ENCODE measurements around the gene IKZF4.
A peak's percentile ranks its signal among the peaks of the same experiment; 100 is the strongest.
"Not testable (repeated sequence)": the region's sequence is repeated elsewhere in the genome, so short reads cannot be mapped to it uniquely, and the experiment has no call there.

Gene IKZF4

DNA sequence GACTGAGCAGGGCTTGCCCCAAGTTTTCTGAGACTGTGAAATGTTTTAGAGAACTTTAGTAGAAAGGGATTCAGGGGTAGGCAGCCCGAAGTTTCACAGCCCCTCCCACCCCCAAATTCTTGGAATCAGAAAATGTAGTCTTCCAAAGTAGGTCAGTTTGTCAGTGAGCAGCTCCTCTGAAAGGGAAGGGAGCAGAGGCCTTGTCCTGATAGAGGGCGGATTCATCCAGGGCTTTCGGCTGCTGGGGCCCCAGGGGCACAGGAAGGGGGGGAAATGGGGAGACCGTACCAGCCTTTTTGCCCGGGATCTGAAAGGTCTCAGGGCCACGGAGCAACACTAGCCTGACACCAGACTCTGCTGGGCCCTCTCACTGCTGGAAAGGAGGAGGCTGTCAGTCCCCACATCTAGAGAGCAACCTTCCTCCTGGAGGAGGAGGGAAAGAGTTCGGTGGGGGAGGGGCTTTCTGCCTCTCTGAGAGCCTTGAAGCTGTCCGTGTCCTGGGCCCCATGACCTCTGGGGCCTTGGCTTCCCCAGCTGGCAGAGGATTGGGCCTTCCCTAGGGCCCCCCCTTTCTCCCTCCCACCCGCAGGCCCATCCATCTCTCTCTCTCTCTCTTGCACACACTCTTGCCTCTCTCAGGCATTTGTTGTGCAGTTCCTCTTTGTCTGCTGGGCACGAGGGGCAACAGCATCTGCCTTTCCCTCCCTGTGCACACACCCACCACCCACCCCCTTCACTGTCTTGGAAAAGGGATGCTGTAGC is at the start of gene IKZF4:
Gene IKZF4 (plus strand): TSS at position 621 of the 762 bp plus-strand sequence. CDS start 451 bp downstream, outside the sequence.
- peak within 1 kb of the TSS; percentile 55 for H3K4me3 ChIP-seq (ENCODE audit: low read depth, low read length)
- H3K36me3 ChIP-seq (ENCODE audit: control insufficient read depth, insufficient read depth, low read length), result peaks cover 11% of the 10 kb centered on the region; the same call in 1 of the 2 replicates
- peak within 1 kb of the TSS; percentile 46 for H3K9ac ChIP-seq (ENCODE audit: low read length)
- no peaks in the 10 kb centered on the region for H3K9me3 ChIP-seq (ENCODE audit: control insufficient read depth, insufficient read depth, low read depth, low read length)
- H3K27me3 ChIP-seq (ENCODE audit: control insufficient read depth, insufficient read depth, low read length), result no peaks in the 10 kb centered on the region
- peaks cover 27% of the 10 kb centered on the region for H3K4me1 ChIP-seq (ENCODE audit: control insufficient read depth, insufficient read depth, low read length)
- no peak within 1 kb of the TSS for H3K27ac ChIP-seq (ENCODE audit: low read depth, low read length)

DNA sequence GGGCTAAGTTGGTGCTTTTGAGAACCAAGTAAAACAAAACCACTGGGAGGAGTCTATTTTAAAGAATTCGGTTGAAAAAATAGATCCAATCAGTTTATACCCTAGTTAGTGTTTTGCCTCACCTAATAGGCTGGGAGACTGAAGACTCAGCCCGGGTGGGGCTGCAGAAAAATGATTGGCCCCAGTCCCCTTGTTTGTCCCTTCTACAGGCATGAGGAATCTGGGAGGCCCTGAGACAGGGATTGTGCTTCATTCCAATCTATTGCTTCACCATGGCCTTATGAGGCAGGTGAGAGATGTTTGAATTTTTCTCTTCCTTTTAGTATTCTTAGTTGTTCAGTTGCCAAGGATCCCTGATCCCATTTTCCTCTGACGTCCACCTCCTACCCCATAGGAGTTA is 48.8 kb upstream of the IKZF4 start:
- no peaks in the 10 kb centered on the region for H3K27me3 ChIP-seq (ENCODE audit: control insufficient read depth, insufficient read depth, low read length)
- H3K36me3 ChIP-seq (ENCODE audit: control insufficient read depth, insufficient read depth, low read length), result peaks cover 50% of the 10 kb centered on the region
- no peak overlapping the region for H3K27ac ChIP-seq (ENCODE audit: low read depth, low read length)
- H3K4me1 ChIP-seq (ENCODE audit: control insufficient read depth, insufficient read depth, low read length), result peaks cover 18% of the 10 kb centered on the region
- H3K9me3 ChIP-seq (ENCODE audit: control insufficient read depth, insufficient read depth, low read depth, low read length), result no peaks in the 10 kb centered on the region
- no peak overlapping the region for H3K4me3 ChIP-seq (ENCODE audit: low read depth, low read length)
- H3K9ac ChIP-seq (ENCODE audit: low read length), result no peak overlapping the region

DNA sequence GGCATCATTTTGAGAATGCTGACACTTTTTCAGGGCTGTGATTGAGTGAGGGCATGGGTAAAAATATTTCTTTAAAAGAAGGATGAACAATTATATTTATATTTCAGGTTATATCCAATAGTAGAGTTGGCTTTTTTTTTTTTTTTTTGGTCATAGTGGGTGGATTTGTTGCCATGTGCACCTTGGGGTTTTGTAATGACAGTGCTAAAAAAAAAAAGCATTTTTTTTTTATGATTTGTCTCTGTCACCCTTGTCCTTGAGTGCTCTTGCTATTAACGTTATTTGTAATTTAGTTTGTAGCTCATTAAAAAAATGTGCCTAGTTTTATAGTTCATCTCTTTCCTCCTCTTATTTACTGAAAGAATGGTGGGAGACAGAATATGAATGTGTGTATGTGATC is 48.4 kb upstream of the IKZF4 start:
- Histone ChIP-seq H3K27me3 (ENCODE audit: control insufficient read depth, insufficient read depth, low read length) (no peaks in the 10 kb centered on the region), H3K9me3 (ENCODE audit: control insufficient read depth, insufficient read depth, low read depth, low read length) (no peaks in the 10 kb centered on the region), H3K4me1 (ENCODE audit: control insufficient read depth, insufficient read depth, low read length) (peaks cover 18% of the 10 kb centered on the region), H3K4me3 (ENCODE audit: low read depth, low read length) (peak overlapping the region; percentile 57), H3K36me3 (ENCODE audit: control insufficient read depth, insufficient read depth, low read length) (peaks cover 50% of the 10 kb centered on the region), H3K9ac (ENCODE audit: low read length) (no peak overlapping the region), H3K27ac (ENCODE audit: low read depth, low read length) (no peak overlapping the region)

DNA sequence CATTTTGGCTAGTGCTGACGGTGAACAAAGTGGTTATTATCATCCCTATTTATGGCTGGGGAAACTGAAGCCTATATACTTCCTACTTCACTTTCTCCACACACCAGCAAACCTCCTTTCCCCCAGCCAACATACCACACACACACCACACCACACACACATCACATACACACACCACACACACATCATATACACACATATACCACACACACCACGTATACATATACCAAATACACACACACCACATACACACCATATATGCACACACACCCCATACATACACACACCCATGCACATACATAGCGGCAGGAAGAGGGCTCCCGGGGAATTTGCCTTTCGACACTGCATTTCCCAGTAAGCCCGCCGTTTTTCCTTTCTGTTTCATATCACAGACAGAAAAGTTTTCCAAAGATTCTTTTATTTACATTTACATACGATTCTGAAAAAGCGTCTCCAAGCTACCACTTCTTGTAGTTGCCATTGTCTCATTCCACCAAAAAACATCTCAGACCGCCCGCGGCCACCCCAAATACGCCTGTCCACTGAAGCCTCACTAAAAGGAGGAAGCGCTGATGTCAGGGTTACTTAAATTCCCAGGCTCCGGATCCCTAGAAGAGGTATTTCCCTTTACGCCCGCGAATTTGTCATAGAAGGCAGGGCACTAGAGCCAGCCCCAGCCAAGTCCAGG is 47.8 kb upstream of the IKZF4 start:
- Histone ChIP-seq H3K4me3 (ENCODE audit: low read depth, low read length) (peak overlapping the region; percentile 57), H3K36me3 (ENCODE audit: control insufficient read depth, insufficient read depth, low read length) (peaks cover 48% of the 10 kb centered on the region), H3K27me3 (ENCODE audit: control insufficient read depth, insufficient read depth, low read length) (no peaks in the 10 kb centered on the region), H3K4me1 (ENCODE audit: control insufficient read depth, insufficient read depth, low read length) (peaks cover 14% of the 10 kb centered on the region), H3K27ac (ENCODE audit: low read depth, low read length) (no peak overlapping the region), H3K9me3 (ENCODE audit: control insufficient read depth, insufficient read depth, low read depth, low read length) (no peaks in the 10 kb centered on the region), H3K9ac (ENCODE audit: low read length) (peak overlapping the region; percentile 41)

DNA sequence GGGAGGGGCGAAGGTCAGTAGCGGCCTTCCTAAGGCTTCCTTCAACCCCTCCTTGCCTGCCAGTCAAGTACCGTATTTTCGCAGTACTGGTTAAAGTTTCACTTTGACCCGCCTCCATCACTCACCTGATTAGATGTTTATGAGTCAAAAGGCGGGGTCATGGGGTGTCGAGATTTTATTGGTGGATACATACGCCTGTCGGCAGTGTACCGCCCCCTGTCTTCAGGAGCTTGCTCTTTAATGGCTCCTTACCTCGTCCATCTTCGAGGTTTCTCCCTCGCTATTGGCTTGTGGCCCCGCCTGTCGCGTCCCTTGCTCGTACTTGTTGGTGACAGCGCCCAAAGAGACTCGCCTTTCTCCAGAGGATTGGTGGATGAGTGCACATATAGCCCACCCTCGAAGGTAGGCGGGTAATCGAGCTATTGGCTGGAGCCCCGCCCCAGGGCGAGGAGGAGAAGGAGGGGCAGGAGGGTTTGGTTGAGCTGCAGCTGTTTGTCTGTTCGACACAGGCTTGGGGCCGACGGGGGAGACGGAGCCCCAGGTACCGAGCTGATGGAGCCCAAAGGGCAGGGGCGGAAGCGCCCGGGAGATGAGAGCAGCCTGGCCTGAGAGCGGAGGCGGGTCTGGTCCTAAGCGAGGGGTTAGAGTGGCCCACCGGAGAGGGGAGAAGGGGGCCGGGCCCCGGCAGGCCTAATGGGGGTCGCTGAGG is 47.1 kb upstream of the IKZF4 start, which contains the start of gene RAB5B:
Gene RAB5B (plus strand): TSS at position 480 of the 709 bp plus-strand sequence. CDS start 12,883 bp downstream, outside the sequence.
- H3K4me3 ChIP-seq (ENCODE audit: low read depth, low read length), result peak within 1 kb of the TSS; percentile 81
- peaks cover 10% of the 10 kb centered on the region; the same call in 1 of the 2 replicates for H3K4me1 ChIP-seq (ENCODE audit: control insufficient read depth, insufficient read depth, low read length)
- H3K36me3 ChIP-seq (ENCODE audit: control insufficient read depth, insufficient read depth, low read length), result peaks cover 41% of the 10 kb centered on the region
- H3K9me3 ChIP-seq (ENCODE audit: control insufficient read depth, insufficient read depth, low read depth, low read length), result no peaks in the 10 kb centered on the region
- peak within 1 kb of the TSS; percentile 82 for H3K9ac ChIP-seq (ENCODE audit: low read length)
- peak within 1 kb of the TSS; percentile 50; the same call in 1 of the 2 replicates for H3K27ac ChIP-seq (ENCODE audit: low read depth, low read length)
- no peaks in the 10 kb centered on the region for H3K27me3 ChIP-seq (ENCODE audit: control insufficient read depth, insufficient read depth, low read length)

DNA sequence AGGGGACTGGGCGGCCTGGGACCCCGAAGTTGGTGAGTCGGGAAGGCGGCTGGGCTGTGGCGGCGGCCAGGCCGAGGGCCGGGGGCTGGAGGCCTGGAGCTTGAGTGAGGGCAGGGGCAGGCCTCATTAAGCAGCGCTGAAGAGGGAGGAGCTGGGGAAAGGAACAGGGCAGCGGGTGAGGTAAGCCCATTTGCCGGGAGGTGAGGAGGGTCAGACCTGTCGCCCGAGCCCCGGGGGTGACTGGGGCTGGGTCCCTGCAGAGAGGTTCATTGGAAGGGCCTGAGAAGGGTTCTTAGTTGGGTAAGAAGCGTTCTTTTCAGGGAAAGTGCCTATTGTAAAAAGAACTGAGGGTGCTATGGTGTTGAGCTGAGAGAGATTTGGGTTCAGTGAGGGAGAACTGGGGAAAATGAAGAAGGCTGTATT is 46.5 kb upstream of the IKZF4 start:
- peaks cover 40% of the 10 kb centered on the region for H3K36me3 ChIP-seq (ENCODE audit: control insufficient read depth, insufficient read depth, low read length)
- peak overlapping the region; percentile 82 for H3K9ac ChIP-seq (ENCODE audit: low read length)
- H3K27me3 ChIP-seq (ENCODE audit: control insufficient read depth, insufficient read depth, low read length), result no peaks in the 10 kb centered on the region
- peak overlapping the region; percentile 50; the same call in 1 of the 2 replicates for H3K27ac ChIP-seq (ENCODE audit: low read depth, low read length)
- H3K4me1 ChIP-seq (ENCODE audit: control insufficient read depth, insufficient read depth, low read length), result peaks cover 10% of the 10 kb centered on the region; the same call in 1 of the 2 replicates
- H3K9me3 ChIP-seq (ENCODE audit: control insufficient read depth, insufficient read depth, low read depth, low read length), result no peaks in the 10 kb centered on the region
- H3K4me3 ChIP-seq (ENCODE audit: low read depth, low read length), result peak overlapping the region; percentile 81

DNA sequence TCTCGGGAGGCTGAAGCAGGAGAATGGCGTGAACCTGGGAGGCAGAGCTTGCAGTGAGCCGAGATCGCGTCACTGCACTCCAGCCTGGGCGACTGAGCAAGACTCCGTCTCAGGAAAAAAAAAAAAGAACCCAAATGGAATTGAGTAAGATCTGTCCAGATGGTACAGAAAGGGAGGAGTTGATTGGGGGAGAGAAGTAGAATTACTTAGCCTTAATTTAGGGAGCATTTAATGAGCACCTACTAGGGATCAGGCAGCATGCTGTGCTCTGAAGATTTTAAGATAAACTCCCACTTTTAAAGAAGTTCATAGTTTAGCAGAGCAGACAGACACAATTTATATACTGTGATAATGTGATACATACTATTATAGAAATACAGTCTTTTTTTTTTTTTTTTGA is 42.5 kb upstream of the IKZF4 start:
- Histone ChIP-seq H3K36me3 (ENCODE audit: control insufficient read depth, insufficient read depth, low read length) (peaks cover 33% of the 10 kb centered on the region), H3K9ac (ENCODE audit: low read length) (no peak overlapping the region), H3K27ac (ENCODE audit: low read depth, low read length) (no peak overlapping the region)

DNA sequence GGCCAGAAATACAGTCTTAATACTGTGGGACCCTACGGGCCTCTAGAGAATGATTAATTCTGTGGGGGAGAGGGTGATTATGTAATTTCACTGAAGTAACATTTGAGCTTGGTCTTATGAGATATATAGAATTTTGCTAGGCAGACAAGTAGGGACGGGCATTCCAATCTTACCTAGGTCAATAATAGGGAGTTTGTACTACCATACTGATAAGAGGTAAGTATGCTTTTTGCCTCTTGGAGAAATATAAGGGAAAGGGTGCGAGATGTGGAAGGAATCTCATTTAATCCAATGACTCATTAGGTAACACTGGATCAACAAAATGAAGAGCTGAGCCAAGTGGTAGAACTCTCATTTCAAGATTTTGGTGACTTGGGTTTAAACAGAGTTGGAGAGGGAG is 41.8 kb upstream of the IKZF4 start:
- H3K9ac ChIP-seq (ENCODE audit: low read length), result no peak overlapping the region
- H3K27me3 ChIP-seq (ENCODE audit: control insufficient read depth, insufficient read depth, low read length), result no peaks in the 10 kb centered on the region
- H3K36me3 ChIP-seq (ENCODE audit: control insufficient read depth, insufficient read depth, low read length), result peaks cover 37% of the 10 kb centered on the region
- peaks cover 4% of the 10 kb centered on the region for H3K4me1 ChIP-seq (ENCODE audit: control insufficient read depth, insufficient read depth, low read length)
- no peak overlapping the region for H3K27ac ChIP-seq (ENCODE audit: low read depth, low read length)
- H3K4me3 ChIP-seq (ENCODE audit: low read depth, low read length), result no peak overlapping the region
- H3K9me3 ChIP-seq (ENCODE audit: control insufficient read depth, insufficient read depth, low read depth, low read length), result no peaks in the 10 kb centered on the region

More for the DNA sequence above, 42.5 kb upstream of the IKZF4 start:
- Histone ChIP-seq H3K4me1 (ENCODE audit: control insufficient read depth, insufficient read depth, low read length) (peaks cover 4% of the 10 kb centered on the region), H3K9me3 (ENCODE audit: control insufficient read depth, insufficient read depth, low read depth, low read length) (no peaks in the 10 kb centered on the region), H3K27me3 (ENCODE audit: control insufficient read depth, insufficient read depth, low read length) (no peaks in the 10 kb centered on the region), H3K4me3 (ENCODE audit: low read depth, low read length) (no peak overlapping the region)

DNA sequence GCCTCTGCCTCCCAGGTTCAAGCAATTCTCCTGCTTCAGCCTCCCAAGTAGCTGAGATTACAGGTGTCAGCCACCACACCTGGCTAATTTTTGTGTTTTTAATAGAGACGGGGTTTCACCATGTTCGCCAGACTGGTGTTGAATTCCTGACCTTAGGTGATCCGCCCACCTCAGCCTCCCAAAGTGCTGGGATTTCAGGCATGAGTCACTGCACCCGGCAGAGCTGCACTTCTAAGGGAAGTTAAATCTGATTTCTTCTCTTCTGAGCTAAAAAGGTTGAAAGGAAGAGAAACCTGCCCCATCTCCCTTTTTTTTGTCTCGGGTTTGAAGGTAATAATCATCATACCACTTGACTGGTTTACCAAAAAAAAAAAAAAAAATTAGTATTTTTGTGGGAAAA is 39.0 kb upstream of the IKZF4 start:
- not testable (repeated sequence) for H3K27me3 ChIP-seq (ENCODE audit: control insufficient read depth, insufficient read depth, low read length); H3K27ac ChIP-seq (ENCODE audit: low read depth, low read length); H3K4me1 ChIP-seq (ENCODE audit: control insufficient read depth, insufficient read depth, low read length); H3K9me3 ChIP-seq (ENCODE audit: control insufficient read depth, insufficient read depth, low read depth, low read length); H3K9ac ChIP-seq (ENCODE audit: low read length); H3K4me3 ChIP-seq (ENCODE audit: low read depth, low read length)
- H3K36me3 ChIP-seq (ENCODE audit: control insufficient read depth, insufficient read depth, low read length), result peaks cover 51% of the 10 kb centered on the region

DNA sequence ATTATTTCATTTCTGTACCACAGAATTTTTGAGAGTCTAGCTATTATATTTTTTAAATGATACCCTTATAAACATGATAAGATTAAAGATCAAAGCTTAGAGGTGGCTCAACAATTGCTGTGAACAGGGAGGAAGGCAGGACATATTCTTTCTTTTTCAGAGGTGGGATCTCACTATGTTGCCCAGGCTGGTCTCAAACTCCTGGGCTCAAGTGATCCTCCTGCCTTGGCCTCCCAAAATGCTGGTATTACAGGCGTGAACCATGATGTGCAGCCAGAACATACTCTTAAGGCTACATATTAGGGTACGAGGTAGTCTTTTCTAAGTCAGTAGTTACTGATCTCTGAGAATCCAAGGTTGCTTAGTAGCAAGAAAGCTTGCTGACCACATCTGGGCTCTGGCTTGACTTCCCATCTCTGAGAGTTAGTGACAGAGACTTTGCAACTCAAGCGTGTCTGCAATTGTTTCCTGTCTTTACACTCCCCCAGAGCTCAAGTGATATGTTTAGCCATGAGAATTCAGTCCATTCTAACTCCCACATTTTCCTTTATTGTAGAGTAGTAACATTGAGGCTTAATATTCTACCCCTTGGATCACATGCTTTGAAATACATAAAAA is 38.4 kb upstream of the IKZF4 start:
- H3K4me1 ChIP-seq (ENCODE audit: control insufficient read depth, insufficient read depth, low read length), result no peaks in the 10 kb centered on the region; the same call in 1 of the 2 replicates
- H3K36me3 ChIP-seq (ENCODE audit: control insufficient read depth, insufficient read depth, low read length), result peaks cover 56% of the 10 kb centered on the region
- H3K9me3 ChIP-seq (ENCODE audit: control insufficient read depth, insufficient read depth, low read depth, low read length), result no peaks in the 10 kb centered on the region
- no peaks in the 10 kb centered on the region for H3K27me3 ChIP-seq (ENCODE audit: control insufficient read depth, insufficient read depth, low read length)
- no peak overlapping the region for H3K9ac ChIP-seq (ENCODE audit: low read length)
- H3K4me3 ChIP-seq (ENCODE audit: low read depth, low read length), result no peak overlapping the region
- H3K27ac ChIP-seq (ENCODE audit: low read depth, low read length), result no peak overlapping the region

All from HUES6 (cell line).